ENCODE measurements around the gene MYPOP. TPM values are rescaled to one million over a fixed set of nuclear protein-coding genes. Genes with fewer than 3 reads are reported as not detected.
A peak's percentile ranks its signal among the peaks of the same experiment; 100 is the strongest.

The MYPOP gene
- total and polyA plus RNA-seq, 2 of the 13 experiments (the other 11 are each of a cell fraction or from before 2014, with no cell fraction given) = 2.3 to 2.7 TPM

DNA sequence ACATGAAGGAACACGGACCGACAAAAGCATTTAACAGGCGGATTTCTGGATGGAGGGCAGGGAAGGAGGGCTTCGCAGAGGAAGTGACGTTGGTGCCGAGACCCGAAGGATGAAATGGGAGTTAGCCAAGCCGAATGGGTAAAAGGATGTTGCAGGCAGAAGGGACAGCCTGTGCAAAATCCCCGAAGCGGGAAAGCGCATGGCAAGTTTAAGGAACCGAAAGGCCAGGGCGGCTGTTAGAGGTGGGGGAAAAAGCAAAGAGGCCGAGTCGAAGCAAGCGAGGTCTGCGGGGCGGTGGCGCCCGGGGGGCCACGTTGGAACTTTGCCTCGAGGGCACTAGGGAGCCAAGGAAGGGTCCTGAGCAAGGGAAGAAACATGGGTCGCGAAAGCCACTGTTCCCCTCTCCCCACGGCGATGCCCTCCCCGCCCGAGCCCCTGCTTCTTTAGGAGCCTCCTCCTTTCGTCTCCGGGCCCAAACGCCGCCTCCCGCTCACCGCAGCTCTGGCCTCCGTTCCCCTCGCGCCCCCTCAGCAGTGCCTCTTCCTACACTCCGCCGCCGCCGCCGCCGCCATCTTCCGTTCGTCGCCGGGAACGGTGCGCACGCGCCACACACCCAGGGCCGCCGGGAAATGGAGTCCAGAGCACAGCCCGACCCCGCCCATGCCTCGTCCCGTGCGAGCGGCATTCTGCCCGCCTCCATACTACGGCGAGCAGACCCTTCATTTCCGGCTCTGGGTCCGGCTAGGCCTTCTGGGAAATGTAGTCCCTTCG is 39.7 kb downstream of the MYPOP start, which contains the start of gene SYMPK (continued):
- TF ChIP-seq, protein P1, sequence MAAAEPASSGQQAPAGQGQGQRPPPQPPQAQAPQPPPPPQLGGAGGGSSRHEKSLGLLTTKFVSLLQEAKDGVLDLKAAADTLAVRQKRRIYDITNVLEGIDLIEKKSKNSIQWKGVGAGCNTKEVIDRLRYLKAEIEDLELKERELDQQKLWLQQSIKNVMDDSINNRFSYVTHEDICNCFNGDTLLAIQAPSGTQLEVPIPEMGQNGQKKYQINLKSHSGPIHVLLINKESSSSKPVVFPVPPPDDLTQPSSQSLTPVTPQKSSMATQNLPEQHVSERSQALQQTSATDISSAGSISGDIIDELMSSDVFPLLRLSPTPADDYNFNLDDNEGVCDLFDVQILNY (CRISPR knock-in tag; conservative IDR thresholded peaks at IDR 0.05) = no peak
- no peak for TF ChIP-seq ZNF781 (CRISPR knock-in tag; IDR thresholded peaks at IDR 0.05; ENCODE audit: borderline replicate concordance, not compliant biosample characterization)
- TF ChIP-seq ZNF207 (IDR thresholded peaks at IDR 0.05; ENCODE audit: borderline replicate concordance) = no peak
- no peak for TF ChIP-seq NBN (conservative IDR thresholded peaks at IDR 0.05)
- no peak for TF ChIP-seq TEAD2 (CRISPR knock-in tag; IDR thresholded peaks at IDR 0.05)
- TF ChIP-seq IKZF1 (IDR thresholded peaks at IDR 0.05) = no peak
- TF ChIP-seq, protein P2, sequence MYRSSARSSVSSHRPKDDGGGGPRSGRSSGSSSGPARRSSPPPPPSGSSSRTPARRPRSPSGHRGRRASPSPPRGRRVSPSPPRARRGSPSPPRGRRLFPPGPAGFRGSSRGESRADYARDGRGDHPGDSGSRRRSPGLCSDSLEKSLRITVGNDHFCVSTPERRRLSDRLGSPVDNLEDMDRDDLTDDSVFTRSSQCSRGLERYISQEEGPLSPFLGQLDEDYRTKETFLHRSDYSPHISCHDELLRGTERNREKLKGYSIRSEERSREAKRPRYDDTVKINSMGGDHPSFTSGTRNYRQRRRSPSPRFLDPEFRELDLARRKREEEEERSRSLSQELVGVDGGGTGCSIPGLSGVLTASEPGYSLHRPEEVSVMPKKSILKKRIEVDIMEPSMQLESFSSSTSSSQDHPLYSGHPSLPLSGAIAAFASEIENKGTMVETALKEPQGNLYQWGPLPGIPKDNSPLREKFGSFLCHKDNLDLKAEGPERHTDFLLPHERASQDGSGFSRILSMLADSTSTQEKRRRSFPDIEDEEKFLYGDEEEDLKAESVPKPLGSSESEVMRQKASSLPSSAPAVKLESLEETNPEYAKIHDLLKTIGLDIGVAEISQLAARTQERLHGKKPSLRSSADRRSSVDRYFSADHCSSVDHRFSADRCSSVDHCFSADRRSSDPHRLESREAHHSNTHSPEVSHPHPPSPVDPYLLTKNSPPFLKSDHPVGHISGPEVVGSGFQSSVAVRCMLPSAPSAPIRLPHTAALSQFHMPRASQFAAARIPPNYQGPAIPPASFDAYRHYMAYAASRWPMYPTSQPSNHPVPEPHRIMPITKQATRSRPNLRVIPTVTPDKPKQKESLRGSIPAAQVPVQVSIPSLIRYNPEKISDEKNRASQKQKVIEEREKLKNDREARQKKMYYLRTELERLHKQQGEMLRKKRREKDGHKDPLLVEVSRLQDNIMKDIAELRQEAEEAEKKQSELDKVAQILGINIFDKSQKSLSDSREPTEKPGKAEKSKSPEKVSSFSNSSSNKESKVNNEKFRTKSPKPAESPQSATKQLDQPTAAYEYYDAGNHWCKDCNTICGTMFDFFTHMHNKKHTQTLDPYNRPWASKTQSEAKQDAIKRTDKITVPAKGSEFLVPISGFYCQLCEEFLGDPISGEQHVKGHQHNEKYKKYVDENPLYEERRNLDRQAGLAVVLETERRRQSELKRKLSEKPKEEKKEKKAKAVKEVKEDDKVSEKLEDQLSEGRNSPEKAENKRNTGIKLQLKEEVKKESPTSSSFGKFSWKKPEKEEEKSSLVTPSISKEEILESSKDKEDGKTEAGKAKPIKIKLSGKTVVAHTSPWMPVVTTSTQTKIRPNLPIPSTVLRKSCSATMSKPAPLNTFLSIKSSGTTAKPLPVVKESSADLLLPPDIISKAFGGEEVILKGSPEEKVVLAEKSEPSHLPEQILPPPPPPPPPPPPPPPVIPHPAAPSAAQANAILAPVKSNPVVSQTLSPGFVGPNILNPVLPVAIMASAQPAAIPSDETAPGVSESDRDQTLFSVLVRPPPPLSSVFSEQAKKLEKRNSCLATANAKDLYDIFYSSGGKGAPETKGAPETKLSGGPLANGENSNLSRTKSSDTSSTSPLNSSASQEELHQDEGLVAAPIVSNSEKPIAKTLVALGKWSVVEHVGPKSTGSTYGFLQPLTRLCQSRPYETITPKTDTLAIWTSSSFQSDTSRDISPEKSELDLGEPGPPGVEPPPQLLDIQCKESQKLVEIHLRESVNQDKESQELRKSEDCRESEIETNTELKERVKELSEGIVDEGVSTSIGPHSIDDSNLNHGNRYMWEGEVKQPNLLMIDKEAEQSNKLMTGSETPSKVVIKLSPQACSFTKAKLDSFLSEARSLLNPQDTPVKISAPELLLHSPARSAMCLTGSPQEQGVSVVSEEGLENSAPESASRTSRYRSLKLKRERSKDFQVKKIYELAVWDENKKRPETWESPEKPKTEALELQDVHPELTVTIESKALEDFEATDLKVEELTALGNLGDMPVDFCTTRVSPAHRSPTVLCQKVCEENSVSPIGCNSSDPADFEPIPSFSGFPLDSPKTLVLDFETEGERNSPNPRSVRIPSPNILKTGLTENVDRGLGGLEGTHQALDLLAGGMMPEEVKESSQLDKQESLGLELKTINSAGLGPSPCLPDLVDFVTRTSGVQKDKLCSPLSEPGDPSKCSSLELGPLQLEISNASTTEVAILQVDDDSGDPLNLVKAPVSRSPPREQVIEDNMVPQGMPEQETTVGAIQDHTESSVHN (CRISPR knock-in tag; IDR thresholded peaks at IDR 0.05) = no peak
- TF ChIP-seq ZC3H13 (CRISPR knock-in tag; IDR thresholded peaks at IDR 0.05) = peak; percentile 18; the same call in 1 of the 2 replicates
- TF ChIP-seq ZNF382 (CRISPR knock-in tag; IDR thresholded peaks at IDR 0.05; ENCODE audit: borderline replicate concordance) = no peak
- TF ChIP-seq, protein P3, sequence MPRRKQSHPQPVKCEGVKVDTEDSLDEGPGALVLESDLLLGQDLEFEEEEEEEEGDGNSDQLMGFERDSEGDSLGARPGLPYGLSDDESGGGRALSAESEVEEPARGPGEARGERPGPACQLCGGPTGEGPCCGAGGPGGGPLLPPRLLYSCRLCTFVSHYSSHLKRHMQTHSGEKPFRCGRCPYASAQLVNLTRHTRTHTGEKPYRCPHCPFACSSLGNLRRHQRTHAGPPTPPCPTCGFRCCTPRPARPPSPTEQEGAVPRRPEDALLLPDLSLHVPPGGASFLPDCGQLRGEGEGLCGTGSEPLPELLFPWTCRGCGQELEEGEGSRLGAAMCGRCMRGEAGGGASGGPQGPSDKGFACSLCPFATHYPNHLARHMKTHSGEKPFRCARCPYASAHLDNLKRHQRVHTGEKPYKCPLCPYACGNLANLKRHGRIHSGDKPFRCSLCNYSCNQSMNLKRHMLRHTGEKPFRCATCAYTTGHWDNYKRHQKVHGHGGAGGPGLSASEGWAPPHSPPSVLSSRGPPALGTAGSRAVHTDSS (CRISPR knock-in tag; conservative IDR thresholded peaks at IDR 0.05) = no peak
- no peak for TF ChIP-seq PCBP2 (optimal IDR thresholded peaks at IDR 0.05; ENCODE audit: low read depth, low read length, poor library complexity, severe bottlenecking)
- TF ChIP-seq SKI (IDR thresholded peaks at IDR 0.05; ENCODE audit: partially characterized antibody) = no peak
- TF ChIP-seq, protein P4, sequence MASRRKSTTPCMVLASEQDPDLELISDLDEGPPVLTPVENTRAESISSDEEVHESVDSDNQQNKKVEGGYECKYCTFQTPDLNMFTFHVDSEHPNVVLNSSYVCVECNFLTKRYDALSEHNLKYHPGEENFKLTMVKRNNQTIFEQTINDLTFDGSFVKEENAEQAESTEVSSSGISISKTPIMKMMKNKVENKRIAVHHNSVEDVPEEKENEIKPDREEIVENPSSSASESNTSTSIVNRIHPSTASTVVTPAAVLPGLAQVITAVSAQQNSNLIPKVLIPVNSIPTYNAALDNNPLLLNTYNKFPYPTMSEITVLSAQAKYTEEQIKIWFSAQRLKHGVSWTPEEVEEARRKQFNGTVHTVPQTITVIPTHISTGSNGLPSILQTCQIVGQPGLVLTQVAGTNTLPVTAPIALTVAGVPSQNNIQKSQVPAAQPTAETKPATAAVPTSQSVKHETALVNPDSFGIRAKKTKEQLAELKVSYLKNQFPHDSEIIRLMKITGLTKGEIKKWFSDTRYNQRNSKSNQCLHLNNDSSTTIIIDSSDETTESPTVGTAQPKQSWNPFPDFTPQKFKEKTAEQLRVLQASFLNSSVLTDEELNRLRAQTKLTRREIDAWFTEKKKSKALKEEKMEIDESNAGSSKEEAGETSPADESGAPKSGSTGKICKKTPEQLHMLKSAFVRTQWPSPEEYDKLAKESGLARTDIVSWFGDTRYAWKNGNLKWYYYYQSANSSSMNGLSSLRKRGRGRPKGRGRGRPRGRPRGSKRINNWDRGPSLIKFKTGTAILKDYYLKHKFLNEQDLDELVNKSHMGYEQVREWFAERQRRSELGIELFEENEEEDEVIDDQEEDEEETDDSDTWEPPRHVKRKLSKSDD (CRISPR knock-in tag; IDR thresholded peaks at IDR 0.05; ENCODE audit: low read depth) = no peak
- peak; percentile 78; the same call in 1 of the 2 replicates for TF ChIP-seq SALL2 (CRISPR knock-in tag; IDR thresholded peaks at IDR 0.05)
- no peak for TF ChIP-seq STAG1 (CRISPR knock-in tag; IDR thresholded peaks at IDR 0.05)
- no peak for TF ChIP-seq ZNF460 (CRISPR knock-in tag; IDR thresholded peaks at IDR 0.05; ENCODE audit: borderline replicate concordance)
